HG03039 (cell line): ENCODE results near the gene DPP10.
"Not testable (repeated sequence)": the region's sequence is repeated elsewhere in the genome, so short reads cannot be mapped to it uniquely, and the experiment has no call there.

Experiments used
- ATAC-seq: cut with Tn5 transposase; IDR thresholded peaks from one replicate; pipeline ENCODE4 v1.9.1; 2021; ENCODE audit warnings: mild to moderate bottlenecking, moderate library complexity; ENCODE audit not compliant: unreplicated experiment

DPP10 gene

DNA sequence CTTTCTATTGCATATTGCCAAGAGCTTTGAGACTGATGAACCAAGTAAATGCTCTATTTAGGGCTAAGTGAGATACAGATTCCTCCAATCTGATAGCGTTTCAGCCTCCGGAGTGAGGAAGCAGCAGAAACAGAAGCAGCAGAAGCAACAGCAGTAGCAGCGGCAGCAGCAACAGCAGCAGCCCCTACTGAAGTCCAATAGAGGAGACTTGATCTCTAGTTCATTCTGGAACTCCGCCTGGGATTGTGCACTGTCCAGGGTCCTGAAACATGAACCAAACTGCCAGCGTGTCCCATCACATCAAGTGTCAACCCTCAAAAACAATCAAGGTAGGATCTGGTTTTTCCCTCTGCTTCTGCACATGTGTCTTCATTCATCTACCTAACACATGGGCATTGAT, at the start of gene DPP10:
Gene DPP10 (plus strand): TSS at position 132 of the 400 bp plus-strand sequence.
- no peak for ATAC-seq

DNA sequence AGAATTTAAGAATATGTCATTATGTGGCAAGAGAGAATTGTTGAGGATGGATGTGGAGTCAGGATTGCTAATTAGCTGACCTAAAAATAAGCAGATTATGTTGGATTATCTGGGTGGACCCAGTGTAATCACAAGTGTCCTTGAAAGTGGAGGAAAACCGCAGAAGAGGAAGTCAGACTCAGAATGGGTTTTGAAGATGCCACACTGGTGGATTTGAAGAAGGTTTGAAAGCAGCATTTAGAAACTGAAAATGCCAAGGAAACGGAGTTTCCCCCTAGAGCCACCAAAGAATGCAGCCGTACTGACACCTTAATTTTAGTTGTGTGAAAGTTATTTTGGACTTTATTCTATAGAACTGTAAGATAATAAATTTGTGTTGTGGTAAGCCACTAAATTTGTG, 41.6 kb upstream of the DPP10 start:
- no peak for ATAC-seq

DNA sequence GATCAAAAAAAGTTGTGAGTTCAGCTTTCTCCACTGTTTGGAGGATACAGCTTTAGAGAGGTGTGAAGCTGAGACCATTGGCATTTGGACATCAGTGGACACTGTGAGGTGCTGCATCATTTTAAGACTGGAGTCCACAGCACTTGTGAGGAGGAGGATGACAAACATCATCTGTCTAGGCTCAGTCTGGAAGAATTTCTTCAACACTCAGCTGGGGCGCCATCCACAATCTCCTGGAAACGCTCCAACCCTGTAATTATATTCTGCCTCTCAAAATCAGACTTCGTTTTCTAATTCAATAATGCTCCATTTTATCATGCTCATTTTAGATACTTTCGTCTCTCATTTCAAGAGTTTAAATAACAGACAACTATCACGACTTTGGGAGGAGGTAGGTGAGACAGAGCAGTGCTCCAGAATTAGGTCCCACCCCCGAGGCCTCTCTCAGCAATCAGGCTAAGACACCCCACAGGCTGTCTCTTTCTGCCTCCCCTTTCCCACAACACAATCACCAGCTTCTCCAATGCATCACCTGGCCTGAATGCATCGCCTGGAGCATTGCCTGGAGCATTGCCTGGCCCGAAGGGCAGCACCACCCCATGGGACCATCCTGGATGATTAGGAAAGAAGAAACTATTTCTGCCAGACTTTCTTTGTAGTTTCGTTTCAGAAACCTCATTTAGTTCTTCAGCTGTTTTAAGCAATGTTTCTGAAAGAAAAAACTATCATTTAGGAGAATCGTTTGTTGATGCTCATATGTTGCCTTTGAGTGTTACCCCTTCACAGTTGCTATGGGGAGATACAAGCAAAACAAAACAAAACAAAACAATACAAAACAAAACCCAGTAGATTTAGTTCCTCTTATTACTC, 37.0 kb upstream of the DPP10 start:
- no peak for ATAC-seq

DNA sequence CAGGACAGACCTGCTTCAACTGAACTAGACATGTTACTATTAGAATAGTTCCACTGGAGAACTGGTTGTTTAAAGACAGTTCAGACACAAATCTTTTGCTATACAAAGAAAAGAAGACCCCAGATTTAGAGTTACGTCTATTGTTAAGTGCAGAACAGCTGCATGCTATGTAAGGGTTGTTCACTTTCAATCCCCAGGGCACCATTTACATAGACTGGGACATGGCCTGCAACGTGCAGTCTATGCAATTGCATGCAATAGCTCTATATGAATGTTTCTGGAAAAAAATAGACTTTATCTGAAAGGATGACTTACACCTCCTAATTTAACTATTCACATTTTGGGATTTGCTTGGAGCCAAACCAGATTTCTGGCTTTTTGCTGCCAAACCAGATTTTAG, 36.1 kb upstream of the DPP10 start:
- ATAC-seq: no peak

DNA sequence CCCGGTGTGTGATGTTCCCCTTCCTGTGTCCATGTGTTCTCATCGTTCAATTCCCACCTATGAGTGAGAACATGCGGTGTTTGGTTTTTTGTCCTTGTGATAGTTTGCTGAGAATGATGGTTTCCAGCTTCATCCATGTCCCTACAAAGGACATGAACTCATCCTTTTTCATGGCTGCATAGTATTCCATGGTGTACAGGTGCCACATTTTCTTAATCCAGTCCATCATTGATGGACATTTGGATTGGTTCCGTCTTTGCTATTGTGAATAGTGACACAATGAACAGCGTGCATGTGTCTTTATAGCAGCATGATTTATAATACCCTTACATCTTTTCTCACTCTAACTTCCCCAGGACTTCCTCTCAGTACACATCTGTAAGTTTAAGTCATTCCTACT, 35.1 kb upstream of the DPP10 start:
- ATAC-seq: not testable (repeated sequence)

DNA sequence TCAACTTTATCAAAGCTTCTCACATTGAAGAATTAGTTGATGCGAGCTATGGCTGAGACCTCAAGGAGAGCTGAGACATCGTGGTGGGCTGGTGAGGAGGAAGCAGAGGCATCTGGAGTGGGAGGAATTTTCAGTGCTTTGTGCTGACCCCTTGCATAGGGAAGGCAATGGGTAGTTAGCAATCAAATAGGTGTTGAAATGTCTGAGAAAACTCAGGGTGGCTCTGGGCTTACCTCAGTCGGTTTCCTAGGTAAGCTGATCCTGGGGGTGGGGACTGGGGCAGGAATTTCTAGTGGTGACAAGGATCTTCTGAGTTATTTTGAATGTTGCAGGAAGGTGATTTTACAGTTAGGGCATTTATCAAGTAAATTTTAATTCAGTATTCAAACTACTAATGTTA, 20.7 kb upstream of the DPP10 start:
- no peak for ATAC-seq

DNA sequence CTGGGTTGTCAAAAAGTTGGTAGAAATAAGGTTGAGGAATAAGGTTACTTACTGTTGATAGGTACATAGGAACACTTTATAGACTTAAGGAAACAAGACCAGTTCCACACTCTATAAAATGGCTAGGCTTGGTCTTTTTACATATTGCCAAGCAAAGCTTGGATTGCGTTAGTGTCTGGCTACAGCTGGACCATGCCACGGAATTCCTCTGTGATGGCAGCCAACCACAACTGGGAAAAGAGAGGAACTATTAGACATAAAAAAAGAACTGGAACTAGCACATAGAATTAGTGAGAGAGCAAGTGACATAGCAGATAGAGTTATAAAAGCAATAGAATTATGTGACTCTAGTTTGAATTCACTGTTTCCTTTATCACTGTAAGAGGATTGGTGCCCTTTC, 17.7 kb upstream of the DPP10 start:
- no peak for ATAC-seq

DNA sequence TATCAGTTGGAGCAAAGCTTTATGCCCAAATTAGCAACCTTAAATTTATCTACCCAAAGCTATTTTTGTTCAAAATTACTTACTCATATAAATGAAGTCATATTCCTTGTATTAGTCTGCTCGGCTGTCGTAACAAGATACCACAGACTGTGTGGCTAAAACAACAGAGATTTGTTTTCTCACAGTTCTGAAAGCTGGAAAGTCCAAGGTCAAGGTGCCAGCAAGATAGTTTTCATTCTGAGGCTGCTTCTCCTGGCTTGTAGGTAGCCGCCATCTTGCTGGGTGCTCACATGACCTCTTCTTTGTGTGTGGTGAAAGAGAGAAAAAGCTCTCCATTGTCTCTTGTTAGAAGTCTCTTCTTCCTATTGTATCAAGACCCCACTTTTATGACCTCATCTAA, 15.7 kb upstream of the DPP10 start:
- ATAC-seq: no peak

DNA sequence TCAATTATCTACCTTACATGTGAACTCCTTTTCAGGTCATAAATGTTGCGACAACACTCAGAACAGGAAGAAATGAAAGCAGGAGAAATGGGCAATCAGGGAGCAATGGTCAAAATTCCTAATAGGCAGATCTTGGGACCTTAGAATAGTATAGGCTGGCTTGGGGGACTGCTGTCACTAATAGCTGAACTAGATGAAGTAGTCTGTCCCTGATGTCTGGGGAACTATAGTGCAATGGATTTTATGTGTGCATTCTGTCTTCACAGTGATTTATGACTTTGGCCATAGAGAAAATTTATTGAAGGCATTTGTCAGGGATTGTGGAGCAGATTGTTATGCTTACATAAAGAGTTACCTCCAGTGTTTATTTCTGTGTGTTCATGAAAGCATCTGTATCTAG, 6.1 kb upstream of the DPP10 start:
- no peak for ATAC-seq

DNA sequence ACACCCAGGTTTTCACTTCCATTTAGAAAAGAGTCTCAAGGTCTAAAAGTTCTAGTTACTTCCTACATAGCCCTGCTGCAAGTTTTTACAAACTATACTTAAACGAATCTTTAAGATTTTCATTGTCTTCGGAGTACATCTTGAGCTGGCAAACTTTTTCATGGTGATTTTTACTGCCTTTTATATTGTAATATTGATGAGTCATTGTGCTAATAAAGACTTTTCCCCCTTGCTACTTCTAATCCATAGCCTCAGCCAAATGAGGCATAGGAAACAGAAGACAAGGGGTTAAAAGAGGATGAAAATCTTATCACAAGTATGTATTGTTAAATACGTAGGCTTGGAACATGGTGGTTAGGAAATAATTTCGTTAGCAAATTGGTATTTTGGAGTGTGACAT, 4.1 kb downstream of the DPP10 start:
- ATAC-seq: no peak

DNA sequence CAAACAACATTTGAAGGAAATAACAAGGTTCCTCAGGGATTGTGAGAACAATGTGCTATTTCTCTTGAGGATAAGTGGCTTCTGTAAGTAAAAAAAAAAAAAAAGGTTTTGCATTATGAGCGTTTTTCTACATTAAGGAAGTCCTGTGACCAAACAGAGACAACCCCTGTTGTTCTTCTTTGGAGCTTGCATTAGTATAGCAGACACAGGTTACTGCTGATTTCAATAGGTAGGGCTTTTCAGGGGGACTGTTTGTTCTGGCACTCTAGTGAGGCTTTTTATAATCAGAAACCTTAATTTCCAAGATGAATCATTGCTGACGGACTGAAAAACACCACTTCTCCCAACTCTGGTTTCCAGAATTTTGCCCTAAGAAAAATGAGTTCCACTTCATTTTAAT, 8.2 kb downstream of the DPP10 start:
- no peak for ATAC-seq

DNA sequence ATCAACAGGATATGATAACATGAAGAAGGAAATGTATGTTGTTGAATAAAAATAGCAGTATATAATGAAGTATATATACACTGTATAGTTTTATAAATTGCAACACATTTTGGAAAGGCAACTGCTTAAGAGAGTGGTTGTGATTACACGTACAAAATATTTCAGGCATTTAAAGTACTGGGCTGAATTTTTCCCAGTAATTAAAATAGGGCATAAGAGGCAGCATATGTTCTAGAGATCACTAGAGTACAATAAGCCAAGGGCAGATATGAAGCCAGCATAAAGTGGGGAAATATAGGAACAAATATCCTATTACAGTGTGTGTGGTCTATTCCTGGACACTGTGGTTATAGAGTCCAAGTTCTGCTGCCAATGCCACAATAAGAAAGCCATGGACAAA, 14.1 kb downstream of the DPP10 start:
- ATAC-seq: no peak

DNA sequence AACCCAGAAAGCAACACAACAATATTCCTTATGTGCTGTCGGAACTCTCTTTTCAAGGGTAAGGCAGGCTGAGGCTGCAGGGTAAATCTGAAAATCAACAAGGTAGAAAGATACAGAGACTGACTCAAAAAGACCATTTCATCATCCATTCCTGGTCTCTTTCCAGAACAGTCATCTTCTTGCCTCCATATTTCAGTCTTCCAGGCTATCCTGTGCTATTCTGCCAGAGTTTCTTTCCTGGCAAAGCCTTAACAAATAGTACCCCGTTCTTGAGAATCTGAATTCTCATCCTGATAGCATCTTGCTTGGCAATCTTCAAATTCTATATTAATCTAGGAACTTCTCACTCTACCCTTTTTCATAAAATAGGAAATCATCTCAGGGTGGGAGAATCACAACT, 15.5 kb downstream of the DPP10 start:
- ATAC-seq: no peak

DNA sequence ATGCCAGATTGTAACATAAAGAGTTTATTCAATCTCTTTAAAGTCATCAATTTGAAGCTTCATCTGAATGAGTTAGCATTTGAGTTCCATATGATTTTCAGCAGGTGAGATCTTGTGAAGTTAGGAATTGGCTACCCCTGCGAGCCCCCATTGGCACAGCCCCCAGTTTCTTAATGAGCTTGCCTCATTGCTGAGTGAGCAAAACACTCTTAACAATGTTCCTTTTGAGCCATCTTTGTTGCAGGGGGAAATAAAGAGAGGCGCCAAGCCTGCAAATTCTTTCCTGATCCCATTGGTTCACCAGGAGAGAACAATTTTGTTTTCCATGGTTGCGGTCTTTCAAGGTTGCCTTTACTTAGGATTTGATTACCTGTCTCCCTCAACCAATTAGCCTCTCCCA, 18.7 kb downstream of the DPP10 start:
- no peak for ATAC-seq

DNA sequence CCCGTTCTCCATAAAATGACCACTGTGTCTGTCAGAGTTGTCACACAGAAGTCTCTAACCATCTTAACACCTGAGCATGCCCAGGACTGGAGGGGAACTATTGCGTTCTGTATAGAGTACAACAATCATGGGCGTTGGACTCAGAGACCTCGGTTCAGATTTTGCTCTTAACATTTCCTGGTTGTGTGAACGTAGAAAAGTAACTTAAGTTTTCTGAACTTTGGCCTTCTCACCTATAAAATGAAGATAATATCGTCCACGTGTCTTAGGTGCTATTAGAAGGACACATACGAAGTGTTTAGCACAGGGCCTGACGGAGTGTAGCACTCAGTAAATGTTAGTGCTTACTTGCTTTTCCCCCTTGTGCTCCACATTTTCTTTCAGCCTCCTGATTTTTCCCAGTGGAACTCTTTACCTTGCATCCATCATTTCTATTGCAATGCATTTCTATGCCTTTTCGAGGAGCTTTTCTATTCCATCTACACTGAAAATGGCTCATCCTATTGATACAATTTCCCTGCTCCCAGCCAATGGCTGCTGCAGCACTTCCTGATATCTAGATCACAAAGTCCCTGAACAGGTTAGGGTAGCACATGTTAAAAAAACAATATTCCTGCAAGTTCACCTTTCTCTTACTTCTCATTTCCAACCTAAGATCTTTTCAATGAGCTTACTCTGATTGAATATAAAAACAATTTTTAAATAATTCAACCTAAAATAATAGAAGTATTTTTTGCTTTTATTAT, 22.7 kb downstream of the DPP10 start:
- no peak for ATAC-seq

DNA sequence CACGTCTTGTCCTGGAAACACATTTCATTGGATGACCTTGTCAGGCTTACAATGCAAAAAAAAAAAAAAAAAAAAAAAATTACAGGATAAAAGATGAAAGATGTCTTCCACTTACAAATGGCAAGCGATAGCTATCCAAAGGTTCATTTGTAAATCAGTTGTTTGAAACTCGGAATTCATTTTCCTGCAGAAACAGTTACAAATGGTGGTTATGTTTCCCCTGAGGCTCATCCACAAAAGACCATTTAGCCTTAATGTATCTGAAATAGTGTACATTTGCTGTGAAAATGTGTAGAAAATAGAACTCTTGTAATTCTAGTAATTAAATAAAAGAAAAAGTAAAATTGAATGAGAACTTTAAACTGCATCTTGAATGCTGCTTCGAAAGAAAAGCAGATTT, 25.9 kb downstream of the DPP10 start:
- no peak for ATAC-seq

DNA sequence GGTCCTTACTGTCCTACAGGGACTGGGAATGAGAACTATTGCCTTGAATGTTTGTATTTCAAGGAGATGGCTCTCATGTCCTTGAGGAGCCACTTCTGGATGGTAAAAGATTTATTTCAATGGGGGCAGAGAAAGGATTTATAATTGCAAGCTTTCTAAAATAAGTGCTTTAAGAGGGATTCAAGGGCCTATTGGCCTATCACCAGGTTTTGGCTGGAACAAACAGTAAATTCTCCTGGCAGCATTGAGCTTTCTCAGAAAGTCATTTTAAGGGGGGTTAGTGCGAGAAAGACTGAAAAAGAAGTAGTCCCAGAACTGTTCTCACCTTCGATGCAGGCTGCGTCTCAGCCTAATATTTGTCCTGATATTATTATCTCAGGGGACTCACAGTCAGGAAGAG, 29.8 kb downstream of the DPP10 start:
- ATAC-seq: no peak

DNA sequence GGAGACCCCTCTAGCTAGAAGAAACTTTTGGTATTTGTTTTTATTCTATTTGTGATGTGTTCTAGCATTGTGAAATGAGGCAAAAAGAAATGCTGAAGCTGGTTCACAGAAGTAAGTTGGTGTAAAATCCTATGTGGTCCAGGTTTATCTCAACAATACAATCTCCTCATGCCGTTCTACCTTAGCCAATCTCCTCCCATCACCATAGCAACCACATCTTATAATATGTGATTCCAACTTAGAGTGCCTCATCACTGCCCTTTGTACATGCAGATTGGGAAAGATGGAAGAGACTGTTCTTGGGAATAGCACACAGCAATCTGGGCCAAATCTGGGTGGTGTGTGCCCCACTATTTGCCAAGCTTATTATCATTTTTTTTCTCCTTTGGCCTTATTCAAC, 30.3 kb downstream of the DPP10 start:
- no peak for ATAC-seq

DNA sequence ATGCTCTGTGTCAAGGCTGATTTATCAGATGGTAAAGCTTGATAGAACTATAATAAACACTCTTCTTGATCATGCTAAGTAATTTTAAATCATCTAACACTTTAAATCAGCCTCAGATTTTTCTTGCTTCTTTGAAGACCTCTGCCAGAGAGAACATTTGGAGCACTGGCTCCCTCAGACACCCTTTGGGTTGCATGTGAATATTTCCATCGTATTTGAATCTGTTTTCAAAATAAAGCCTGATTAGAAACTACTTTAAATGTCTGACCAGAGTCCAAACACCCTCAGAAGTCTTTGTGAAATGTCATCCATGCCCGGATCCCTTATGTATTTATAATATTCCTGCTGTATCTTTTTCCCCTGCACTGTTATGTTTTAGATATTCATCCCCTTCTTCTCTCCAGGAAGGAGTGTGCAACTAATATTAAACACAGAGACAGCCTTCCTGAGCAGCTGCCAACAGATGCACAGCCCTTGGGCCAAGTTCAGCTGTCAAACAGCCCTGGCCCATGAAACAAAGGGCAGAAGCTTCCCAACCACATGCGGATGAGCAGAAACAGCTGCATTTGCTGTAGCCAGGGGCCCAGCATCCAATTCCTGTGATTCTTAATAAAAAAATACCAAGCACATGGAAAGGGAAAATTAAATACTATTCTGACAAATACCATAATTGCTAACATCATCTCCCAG, 46.5 kb downstream of the DPP10 start:
- no peak for ATAC-seq

DNA sequence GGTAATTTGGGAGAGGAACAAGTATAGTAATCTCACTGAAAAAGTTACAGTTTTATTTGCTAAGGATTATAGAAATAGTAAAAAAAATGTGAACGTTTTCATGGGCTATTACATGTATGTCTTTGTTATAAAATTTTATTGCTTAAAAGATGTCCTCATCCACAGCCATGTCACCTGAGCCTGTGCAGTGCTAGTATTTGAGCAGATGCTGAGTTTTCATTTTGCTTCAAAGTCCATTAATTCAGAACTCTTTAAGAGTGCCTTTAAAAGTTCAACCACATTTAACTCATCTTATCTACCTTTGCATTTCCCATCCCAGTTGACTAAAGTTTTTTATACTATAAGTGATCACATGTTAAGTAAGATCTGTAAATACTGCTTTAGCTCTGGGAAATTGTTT, 52.6 kb downstream of the DPP10 start:
- no peak for ATAC-seq

DNA sequence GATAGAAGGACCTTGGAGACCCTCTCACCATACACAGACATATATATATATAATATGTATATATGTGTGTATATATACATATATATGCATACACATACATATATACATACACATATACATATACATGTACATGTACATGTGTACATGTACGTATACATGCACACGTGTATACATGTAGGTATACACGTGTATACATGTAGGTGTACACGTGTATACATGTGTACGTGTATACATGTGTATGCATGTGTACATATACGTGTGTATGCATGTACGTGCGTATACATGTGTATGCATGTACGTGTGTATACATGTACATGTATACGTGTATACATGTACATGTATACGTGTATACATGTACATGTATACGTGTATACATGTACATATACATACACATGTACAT, 54.5 kb downstream of the DPP10 start:
- no peak for ATAC-seq

DNA sequence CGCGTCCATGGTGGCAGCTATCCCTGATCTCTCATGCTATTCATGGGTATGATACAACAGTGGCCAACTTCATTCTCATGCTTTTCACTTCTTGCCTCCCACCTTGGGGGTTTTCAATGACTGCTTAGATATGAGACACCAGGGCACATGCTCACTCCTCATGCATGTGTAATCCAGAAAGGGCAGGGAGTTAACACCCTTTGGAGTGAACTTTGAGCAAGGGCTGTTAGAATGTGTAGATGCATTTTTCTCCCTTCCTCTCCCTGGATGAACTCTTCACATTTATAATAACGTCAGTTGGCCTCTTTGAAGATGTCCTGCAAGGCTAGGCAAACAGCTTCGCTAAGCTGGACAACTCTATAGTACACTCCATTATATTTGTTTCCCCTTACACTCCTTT, 56.7 kb downstream of the DPP10 start:
- ATAC-seq: no peak
